ENCODE results near the gene PTPN23.

GRCh38 chr3:47355010-47355409, 25.8 kb upstream of the PTPN23 start:
- TF ChIP-seq CTCF (IDR thresholded peaks at IDR 0.05 in 8 of 11, conservative IDR thresholded peaks at IDR 0.05 in 3 of 11) (no peak), POLR2AphosphoS5 (IDR thresholded peaks at IDR 0.05) (no peak)

All from spleen (tissue), 7 donors.